Neural progenitor cell (in vitro differentiated cells): ENCODE measurements around the gene PIK3R3. TPM values are rescaled to one million over a fixed set of nuclear protein-coding genes. Genes with fewer than 3 reads are reported as not detected.

ENCODE experiments used
- DNase-seq: peaks from one replicate; pipeline ENCODE4 v3.0.0-alpha.2; 2016; ENCODE audit warnings: low spot score
- H2AFZ ChIP-seq: fragments of 200-600 bp; sonication (generic); replicated peaks from 2 replicates; pipeline ENCODE4 v1.6.1; 2016; ENCODE audit warnings: antibody characterized with exemption
- H3F3A ChIP-seq: fragments of 200-600 bp; sonication (generic); 2 replicates; pipeline ENCODE4 v1.6.1; 2016; ENCODE audit warnings: antibody characterized with exemption, low read depth
- H3K27ac ChIP-seq: fragments of 200-600 bp; sonication (generic); 2 replicates; pipeline ENCODE4 v1.5.1; 2016; ENCODE audit warnings: mild to moderate bottlenecking
- H3K27me3 ChIP-seq: fragments of 200-600 bp; sonication (generic); 2 replicates; pipeline ENCODE4 v1.6.1; 2016; ENCODE audit warnings: mild to moderate bottlenecking, moderate library complexity
- H3K36me3 ChIP-seq: fragments of 200-600 bp; sonication (generic); 2 replicates; pipeline ENCODE4 v1.5.1; 2016
- H3K4me1 ChIP-seq: fragments of 200-600 bp; sonication (generic); 2 replicates; pipeline ENCODE4 v1.6.1; 2016; ENCODE audit warnings: mixed run types
- H3K4me2 ChIP-seq: fragments of 200-600 bp; sonication (generic); 2 replicates; pipeline ENCODE4 v1.6.1; 2016
- H3K4me3 ChIP-seq: fragments of 200-600 bp; sonication (generic); 2 replicates; pipeline ENCODE4 v1.5.1; 2016
- H3K79me2 ChIP-seq: fragments of 200-600 bp; sonication (generic); 2 replicates; pipeline ENCODE4 v1.6.1; 2016; ENCODE audit warnings: low read depth
- H3K9ac ChIP-seq: fragments of 200-600 bp; sonication (generic); 2 replicates; pipeline ENCODE4 v1.6.1; 2016
- H3K9me3 ChIP-seq: fragments of 200-600 bp; sonication (generic); 2 replicates; pipeline ENCODE4 v1.5.1; 2016; ENCODE audit warnings: low read depth
- H4K20me1 ChIP-seq: fragments of 200-600 bp; sonication (generic); 2 replicates; pipeline ENCODE4 v1.6.1; 2016; ENCODE audit warnings: low read depth
- H3K27ac Mint-ChIP-seq: 3 replicates; pipeline ENCODE4 v1.8.0; 2021; ENCODE audit warnings: mixed read lengths
- H3K27me3 Mint-ChIP-seq: 2 replicates; pipeline ENCODE4 v1.8.0; 2022; ENCODE audit warnings: low read depth, mild to moderate bottlenecking, inconsistent platforms, moderate library complexity, mixed read lengths; ENCODE audit not compliant: insufficient read depth
- H3K36me3 Mint-ChIP-seq: 3 replicates; pipeline ENCODE4 v1.8.0; 2021; ENCODE audit warnings: mixed read lengths
- H3K4me1 Mint-ChIP-seq: 3 replicates; pipeline ENCODE4 v1.8.0; 2021; ENCODE audit warnings: mixed read lengths
- H3K4me3 Mint-ChIP-seq: 3 replicates; pipeline ENCODE4 v1.8.0; 2021; ENCODE audit warnings: mild to moderate bottlenecking, moderate library complexity, mixed read lengths
- H3K9me3 Mint-ChIP-seq: 3 replicates; pipeline ENCODE4 v1.8.0; 2020; ENCODE audit warnings: mixed read lengths
- EZH2 ChIP-seq: fragments of 200-600 bp; sonication (generic); IDR thresholded peaks from 2 replicates; pipeline ENCODE4 v1.6.1; 2017; ENCODE audit warnings: antibody characterized with exemption, mild to moderate bottlenecking, moderate library complexity
- EZH2phosphoT487 ChIP-seq: fragments of 200-600 bp; sonication (generic); IDR thresholded peaks from 2 replicates; pipeline ENCODE4 v1.6.1; 2017; ENCODE audit warnings: antibody characterized with exemption
- total RNA-seq: library from RNA; depleted of rRNA; stranded (reverse); fragments of >200 nt; gene quantifications from 2 replicates; pipeline ENCODE4 v1.2.3, GENCODE V29; 2015; ENCODE audit warnings: low replicate concordance
- TF ChIP-seq, protein P1 (sequence below): fragments of 200-600 bp; sonication (generic); IDR thresholded peaks from 2 replicates; pipeline ENCODE4 v1.5.1; 2017; ENCODE audit warnings: antibody characterized with exemption, mild to moderate bottlenecking

Gene PIK3R3
- total RNA-seq, 1 donor from 2014 or later: 107 TPM

DNA sequence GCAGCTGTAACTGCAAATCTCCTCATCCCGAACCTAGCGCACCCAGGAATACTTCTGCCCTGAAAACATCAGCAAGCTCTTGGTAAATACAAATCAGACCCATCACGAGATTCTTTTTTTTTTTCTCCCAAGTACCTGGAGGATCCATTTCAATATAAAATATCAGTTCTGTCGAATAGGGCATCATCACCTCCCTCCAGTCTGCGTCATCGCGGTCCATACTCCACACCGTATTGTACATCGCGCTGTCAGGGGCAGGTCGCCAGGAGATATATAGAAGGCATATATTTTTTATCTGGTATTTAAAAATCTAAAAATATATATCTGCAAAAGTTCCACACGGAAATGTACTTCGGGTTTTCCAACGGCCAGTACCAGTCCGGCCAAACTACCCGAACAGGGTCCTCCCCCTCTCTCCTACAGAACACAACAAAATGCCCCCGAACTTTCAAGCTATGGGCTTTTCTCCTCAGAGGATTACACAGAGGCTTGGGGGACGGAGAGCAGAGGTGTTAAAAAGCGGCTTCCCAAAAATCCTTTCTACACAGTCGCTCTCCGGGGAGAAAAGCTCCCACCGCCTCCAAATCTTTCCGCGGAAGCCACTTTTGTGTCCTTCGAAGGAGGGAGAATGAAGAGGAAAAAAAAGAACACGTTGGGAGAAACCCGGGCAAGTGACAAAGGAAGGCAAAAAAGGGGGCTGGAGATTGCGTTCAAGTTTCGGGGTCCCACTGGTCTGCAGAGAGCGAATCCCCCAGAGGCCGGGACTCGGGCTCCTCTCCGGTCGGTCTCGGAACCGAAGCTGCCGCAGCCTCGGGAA is 509 bp downstream of the PIK3R3 start:
- Histone ChIP-seq H3K4me1 (peaks cover 43% of the 10 kb centered on the region), H3K27ac (peak overlapping the region; percentile 100), H3K79me2 (peaks cover 54% of the 10 kb centered on the region), H2AFZ (no peak overlapping the region), H3K36me3 (peaks cover 5% of the 10 kb centered on the region), H3K27me3 (no peaks in the 10 kb centered on the region), H3K9me3 (no peaks in the 10 kb centered on the region), H3K9ac (peak overlapping the region; percentile 98), H4K20me1 (peaks cover 44% of the 10 kb centered on the region), H3K4me2 (peak overlapping the region; percentile 97), H3K4me3 (peak overlapping the region; percentile 95), H3F3A (peaks cover 44% of the 10 kb centered on the region)
- no peak for TF ChIP-seq EZH2phosphoT487
- TF ChIP-seq, protein P1, sequence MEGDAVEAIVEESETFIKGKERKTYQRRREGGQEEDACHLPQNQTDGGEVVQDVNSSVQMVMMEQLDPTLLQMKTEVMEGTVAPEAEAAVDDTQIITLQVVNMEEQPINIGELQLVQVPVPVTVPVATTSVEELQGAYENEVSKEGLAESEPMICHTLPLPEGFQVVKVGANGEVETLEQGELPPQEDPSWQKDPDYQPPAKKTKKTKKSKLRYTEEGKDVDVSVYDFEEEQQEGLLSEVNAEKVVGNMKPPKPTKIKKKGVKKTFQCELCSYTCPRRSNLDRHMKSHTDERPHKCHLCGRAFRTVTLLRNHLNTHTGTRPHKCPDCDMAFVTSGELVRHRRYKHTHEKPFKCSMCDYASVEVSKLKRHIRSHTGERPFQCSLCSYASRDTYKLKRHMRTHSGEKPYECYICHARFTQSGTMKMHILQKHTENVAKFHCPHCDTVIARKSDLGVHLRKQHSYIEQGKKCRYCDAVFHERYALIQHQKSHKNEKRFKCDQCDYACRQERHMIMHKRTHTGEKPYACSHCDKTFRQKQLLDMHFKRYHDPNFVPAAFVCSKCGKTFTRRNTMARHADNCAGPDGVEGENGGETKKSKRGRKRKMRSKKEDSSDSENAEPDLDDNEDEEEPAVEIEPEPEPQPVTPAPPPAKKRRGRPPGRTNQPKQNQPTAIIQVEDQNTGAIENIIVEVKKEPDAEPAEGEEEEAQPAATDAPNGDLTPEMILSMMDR: no peak
- no peak for TF ChIP-seq EZH2
- Mint-ChIP-seq H3K9me3 (no peaks in the 10 kb centered on the region), H3K4me3 (peak overlapping the region; percentile 97), H3K27ac (peak overlapping the region; percentile 100), H3K4me1 (peaks cover 43% of the 10 kb centered on the region), H3K27me3 (peaks cover 5% of the 10 kb centered on the region), H3K36me3 (peaks cover 7% of the 10 kb centered on the region)
- peak; percentile 74 for DNase-seq

DNA sequence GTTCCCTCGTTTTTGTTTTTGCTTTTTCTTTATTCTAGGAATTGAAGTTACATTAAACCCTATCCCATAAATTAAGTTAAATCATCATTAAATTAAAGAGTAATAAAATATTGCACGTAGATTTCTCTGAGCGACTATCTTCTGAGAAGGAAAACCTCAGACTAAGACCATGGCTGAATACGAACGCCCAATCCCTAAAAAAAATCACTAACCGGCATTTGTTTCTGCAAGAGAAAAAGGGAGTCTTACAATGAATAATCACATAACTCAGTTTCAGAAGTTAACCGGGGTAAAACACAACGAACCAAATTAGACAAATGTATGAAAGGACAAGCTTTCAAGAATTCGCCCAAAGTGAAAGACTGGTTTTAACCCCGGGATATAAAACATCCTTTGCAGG is 1.3 kb downstream of the PIK3R3 start:
- no peak for DNase-seq
- Histone ChIP-seq H3K4me1 (peaks cover 35% of the 10 kb centered on the region), H2AFZ (no peak overlapping the region), H3K27ac (peak overlapping the region; percentile 100), H3K9ac (peak overlapping the region; percentile 98), H3K79me2 (peaks cover 62% of the 10 kb centered on the region), H3K36me3 (peaks cover 5% of the 10 kb centered on the region), H3K4me2 (peak overlapping the region; percentile 97), H3K9me3 (no peaks in the 10 kb centered on the region), H3K27me3 (no peaks in the 10 kb centered on the region), H3F3A (peaks cover 38% of the 10 kb centered on the region), H3K4me3 (peak overlapping the region; percentile 95), H4K20me1 (peaks cover 52% of the 10 kb centered on the region)
- Mint-ChIP-seq H3K27ac (peak overlapping the region; percentile 99), H3K4me3 (peak overlapping the region; percentile 97), H3K27me3 (peaks cover 5% of the 10 kb centered on the region), H3K4me1 (peaks cover 34% of the 10 kb centered on the region), H3K9me3 (no peaks in the 10 kb centered on the region), H3K36me3 (peaks cover 7% of the 10 kb centered on the region)
- TF ChIP-seq EZH2: no peak
- TF ChIP-seq, protein P1: no peak
- no peak for TF ChIP-seq EZH2phosphoT487

DNA sequence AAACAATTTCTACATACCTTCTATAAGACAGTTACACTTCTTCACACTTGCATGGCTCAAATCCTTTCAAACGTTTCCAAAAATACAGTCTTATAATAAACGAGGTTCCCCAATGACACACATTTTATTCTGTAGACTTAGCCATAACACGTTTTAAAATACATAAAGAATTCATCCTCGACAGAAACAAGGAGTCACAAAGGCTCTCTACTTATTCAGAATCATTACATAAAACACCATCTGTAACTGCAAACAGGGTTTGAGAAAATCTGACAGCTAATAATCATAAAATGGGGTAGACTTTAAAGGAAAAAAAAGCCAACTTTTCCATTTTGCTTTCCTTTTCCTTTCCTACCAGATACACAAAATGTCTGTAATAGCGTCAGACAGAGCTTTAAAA is 1.8 kb downstream of the PIK3R3 start:
- Mint-ChIP-seq H3K4me3 (peak overlapping the region; percentile 97), H3K4me1 (peaks cover 33% of the 10 kb centered on the region), H3K27ac (peak overlapping the region; percentile 81), H3K9me3 (no peaks in the 10 kb centered on the region), H3K36me3 (peaks cover 9% of the 10 kb centered on the region), H3K27me3 (peaks cover 5% of the 10 kb centered on the region)
- Histone ChIP-seq H3K27ac (no peak overlapping the region), H3K4me3 (peak overlapping the region; percentile 95), H3F3A (peaks cover 38% of the 10 kb centered on the region), H3K79me2 (peaks cover 67% of the 10 kb centered on the region), H3K9ac (peak overlapping the region; percentile 98), H3K9me3 (no peaks in the 10 kb centered on the region), H3K27me3 (no peaks in the 10 kb centered on the region), H2AFZ (no peak overlapping the region), H3K4me2 (peak overlapping the region; percentile 97), H4K20me1 (peaks cover 57% of the 10 kb centered on the region), H3K36me3 (peaks cover 5% of the 10 kb centered on the region), H3K4me1 (peaks cover 34% of the 10 kb centered on the region)
- TF ChIP-seq EZH2: no peak
- TF ChIP-seq, protein P1: no peak
- no peak for TF ChIP-seq EZH2phosphoT487
- DNase-seq: no peak
